ENCODE results near the gene SOSTDC1.

The SOSTDC1 gene

GRCh38 chr7:16430133-16430532 lies 35.4 kb downstream of the SOSTDC1 start:
- DNase-seq (ENCODE audit: low read depth): no peak
- TF ChIP-seq POLR2A (IDR thresholded peaks at IDR 0.05; ENCODE audit: extremely low read depth, insufficient read length) (no peak), MYC (IDR thresholded peaks at IDR 0.05; ENCODE audit: low read depth, low read length) (no peak), MAX (IDR thresholded peaks at IDR 0.05; ENCODE audit: low read depth, low read length) (no peak), CTCF (IDR thresholded peaks at IDR 0.05; ENCODE audit: low read depth, low read length) (no peak)
- H3K4me3 ChIP-seq (ENCODE audit: low read depth, low read length): no peak overlapping the region

GRCh38 chr7:16428672-16429071 lies 36.9 kb downstream of the SOSTDC1 start:
- no peak overlapping the region for H3K4me3 ChIP-seq (ENCODE audit: low read depth, low read length)
- peak; percentile 26 for DNase-seq (ENCODE audit: low read depth)
- no peak for TF ChIP-seq POLR2A (IDR thresholded peaks at IDR 0.05; ENCODE audit: extremely low read depth, insufficient read length)
- no peak for TF ChIP-seq MAX (IDR thresholded peaks at IDR 0.05; ENCODE audit: low read depth, low read length)
- no peak for TF ChIP-seq CTCF (IDR thresholded peaks at IDR 0.05; ENCODE audit: low read depth, low read length)
- TF ChIP-seq MYC (IDR thresholded peaks at IDR 0.05; ENCODE audit: low read depth, low read length): no peak

- no peak for DNase-seq (ENCODE audit: low read depth)
- no peak overlapping the region for H3K4me3 ChIP-seq (ENCODE audit: low read depth, low read length)
- TF ChIP-seq MYC (IDR thresholded peaks at IDR 0.05; ENCODE audit: low read depth, low read length) (no peak), MAX (IDR thresholded peaks at IDR 0.05; ENCODE audit: low read depth, low read length) (no peak), POLR2A (IDR thresholded peaks at IDR 0.05; ENCODE audit: extremely low read depth, insufficient read length) (no peak), CTCF (IDR thresholded peaks at IDR 0.05; ENCODE audit: low read depth, low read length) (no peak)
Observed at GRCh38 chr7:16428182-16428581, 37.4 kb downstream of the SOSTDC1 start.

GRCh38 chr7:16423761-16424160 lies 41.8 kb downstream of the SOSTDC1 start:
- no peak for TF ChIP-seq MAX (IDR thresholded peaks at IDR 0.05; ENCODE audit: low read depth, low read length)
- TF ChIP-seq MYC (IDR thresholded peaks at IDR 0.05; ENCODE audit: low read depth, low read length): no peak

GRCh38 chr7:16422917-16423316 lies 42.6 kb downstream of the SOSTDC1 start:
- H3K4me3 ChIP-seq (ENCODE audit: low read depth, low read length): no peak overlapping the region
- DNase-seq (ENCODE audit: low read depth): peak; percentile 22
- TF ChIP-seq MAX (IDR thresholded peaks at IDR 0.05; ENCODE audit: low read depth, low read length): no peak
- peak; percentile 10 for TF ChIP-seq CTCF (IDR thresholded peaks at IDR 0.05; ENCODE audit: low read depth, low read length)

More at GRCh38 chr7:16423761-16424160, 41.8 kb downstream of the SOSTDC1 start:
- no peak overlapping the region for H3K4me3 ChIP-seq (ENCODE audit: low read depth, low read length)
- DNase-seq (ENCODE audit: low read depth): no peak

- peak; percentile 55 for DNase-seq (ENCODE audit: low read depth)
- TF ChIP-seq MYC (IDR thresholded peaks at IDR 0.05; ENCODE audit: low read depth, low read length) (no peak), MAX (IDR thresholded peaks at IDR 0.05; ENCODE audit: low read depth, low read length) (no peak), POLR2A (IDR thresholded peaks at IDR 0.05; ENCODE audit: extremely low read depth, insufficient read length) (no peak), CTCF (IDR thresholded peaks at IDR 0.05; ENCODE audit: low read depth, low read length) (no peak)
Observed at GRCh38 chr7:16422103-16422435, 43.5 kb downstream of the SOSTDC1 start.

More at GRCh38 chr7:16422103-16422435, 43.5 kb downstream of the SOSTDC1 start:
- peak overlapping the region; percentile 72 for H3K4me3 ChIP-seq (ENCODE audit: low read depth, low read length)

All from NB4 (cell line).